PC-3 (cell line): ENCODE data around the gene LRRC47. TPM values are rescaled to one million over a fixed set of nuclear protein-coding genes. Genes with fewer than 3 reads are reported as not detected.

Experiments
- ATAC-seq: fragments of 200-7000 bp; cut with Tn5 transposase; 2 replicates; pipeline ENCODE4 v1.9.1; 2020; ENCODE audit warnings: mild to moderate bottlenecking, moderate library complexity
- BruUV-seq: library from RNA; stranded (reverse); fragments of 400-500 nt; replicated peaks from 2 replicates; lab custom pipeline; 2021; lab: Mats Ljungman, UMichigan
- CTCF ChIA-PET: fragments of 300-600 bp; sonication (Branson Sonifier 250); formaldehyde crosslinking; loops from one replicate; lab custom pipeline; 2022; ENCODE audit warnings: antibody characterized with exemption; lab: Charles Lee
- POLR2A ChIA-PET: fragments of 300-600 bp; sonication (Branson Sonifier 250); formaldehyde crosslinking; loops from one replicate; lab custom pipeline; 2022; ENCODE audit warnings: antibody characterized with exemption; ENCODE audit not compliant: unreplicated experiment; lab: Charles Lee
- DNase-seq: peaks from one replicate; pipeline ENCODE4 v3.0.0-alpha.2; 2015
- H2AFZ ChIP-seq: fragments of 300-600 bp; sonication (generic); 2 replicates; pipeline ENCODE4 v1.6.0; 2016; ENCODE audit warnings: antibody characterized with exemption, low read length
- H3F3A ChIP-seq: fragments of 300-600 bp; sonication (generic); one replicate; pipeline ENCODE4 v1.6.0; 2017; ENCODE audit warnings: antibody characterized with exemption, low read length, control low read depth, mild to moderate bottlenecking; ENCODE audit not compliant: unreplicated experiment
- H3K27ac ChIP-seq: fragments of 300-600 bp; sonication (generic); 2 replicates; pipeline ENCODE4 v1.5.1; 2016; ENCODE audit warnings: mild to moderate bottlenecking, low read length
- H3K27me3 ChIP-seq: fragments of 300-600 bp; sonication (generic); 2 replicates; pipeline ENCODE4 v1.6.1; 2016; ENCODE audit warnings: low read length, mixed read lengths
- H3K36me3 ChIP-seq: fragments of 300-600 bp; sonication (generic); 2 replicates; pipeline ENCODE4 v1.6.1; 2016; ENCODE audit warnings: low read depth, mixed run types, low read length, mixed read lengths
- H3K4me1 ChIP-seq: fragments of 300-600 bp; sonication (generic); 2 replicates; pipeline ENCODE4 v1.5.1; 2016; ENCODE audit warnings: low read length; ENCODE audit not compliant: insufficient read depth
- H3K4me2 ChIP-seq: fragments of 300-600 bp; sonication (generic); 2 replicates; pipeline ENCODE4 v1.6.0; 2016; ENCODE audit warnings: low read length
- H3K4me3 ChIP-seq: fragments of 300-600 bp; sonication (generic); 2 replicates; pipeline ENCODE4 v1.5.1; 2016; ENCODE audit warnings: mild to moderate bottlenecking, low read length, mixed read lengths
- H3K79me2 ChIP-seq: fragments of 300-600 bp; sonication (generic); 2 replicates; pipeline ENCODE4 v1.6.1; 2017; ENCODE audit warnings: low read length, mixed read lengths
- H3K9ac ChIP-seq: fragments of 300-600 bp; sonication (generic); 2 replicates; pipeline ENCODE4 v1.6.0; 2016; ENCODE audit warnings: mild to moderate bottlenecking, low read length
- H3K9me2 ChIP-seq: fragments of 300-600 bp; sonication (generic); replicated peaks from 2 replicates; pipeline ENCODE4 v1.6.1; 2016; ENCODE audit warnings: mixed run types, low read length, mixed read lengths
- H3K9me3 ChIP-seq: fragments of 300-600 bp; sonication (generic); 2 replicates; pipeline ENCODE4 v1.6.1; 2016; ENCODE audit warnings: low read length, mixed read lengths
- H4K20me1 ChIP-seq: fragments of 300-600 bp; sonication (generic); 2 replicates; pipeline ENCODE4 v1.6.1; 2016; ENCODE audit warnings: low read length, mixed read lengths
- CTCF ChIP-seq: fragments of 300-600 bp; sonication (generic); conservative IDR thresholded peaks from 2 replicates; pipeline ENCODE4 v1.5.1; 2017; ENCODE audit warnings: antibody characterized with exemption, low read depth, mild to moderate bottlenecking, low read length
- EZH2 ChIP-seq: fragments of 300-600 bp; sonication (generic); IDR thresholded peaks from one replicate; pipeline ENCODE4 v1.6.1; 2017; ENCODE audit warnings: antibody characterized with exemption, mild to moderate bottlenecking, low read length; ENCODE audit not compliant: unreplicated experiment
- EZH2phosphoT487 ChIP-seq: fragments of 300-600 bp; sonication (generic); IDR thresholded peaks from 2 replicates; pipeline ENCODE4 v1.6.1; 2018; ENCODE audit warnings: mild to moderate bottlenecking, antibody characterized with exemption, low read length, borderline replicate concordance
- intact Hi-C: fragments of 100-400 bp; cut with micrococcal nuclease; formaldehyde crosslinking; loops from 2 replicates; pipeline ENCODE4 v1.9.0; 2023
- total RNA-seq: library from RNA; depleted of rRNA; stranded (reverse); fragments of >200 nt; gene quantifications from 2 replicates; pipeline ENCODE4 v1.2.3, GENCODE V29; 2014

LRRC47 gene
- total RNA-seq, 1 experiment from 2014 or later, result 77.4 TPM

GRCh38 chr1:3745590-3746381 is 50.5 kb downstream of the LRRC47 start:
- H3K4me2 ChIP-seq, result peak overlapping the region; percentile 96
- intact Hi-C loops, result loop anchor here (2.0 kb wide), 1 partner anchor 51 kb away; the partner anchor contains the start of gene LRRC47
- BruUV-seq, result TSS peak; percentile 36
- ATAC-seq, result peak; percentile 11
- peaks cover 41% of the 10 kb centered on the region for H3K79me2 ChIP-seq
- peaks cover 31% of the 10 kb centered on the region for H3K4me1 ChIP-seq
- H3K27me3 ChIP-seq, result peaks cover 11% of the 10 kb centered on the region
- H4K20me1 ChIP-seq, result peaks cover 22% of the 10 kb centered on the region; the same call in 1 of the 2 replicates
- TF ChIP-seq EZH2phosphoT487 (no peak), CTCF (no peak), EZH2 (no peak)
- H3F3A ChIP-seq, result no peaks in the 10 kb centered on the region
- H3K9me2 ChIP-seq, result no peaks in the 10 kb centered on the region
- H3K9ac ChIP-seq, result no peak overlapping the region; the same call in 1 of the 2 replicates
- DNase-seq, result no peak
- ChIA-PET CTCF (no interaction called here), POLR2A (no interaction called here)
- H2AFZ ChIP-seq, result peak overlapping the region; percentile 76
- no peaks in the 10 kb centered on the region for H3K9me3 ChIP-seq
- peaks cover 14% of the 10 kb centered on the region; the same call in 1 of the 2 replicates for H3K36me3 ChIP-seq
- H3K4me3 ChIP-seq, result peak overlapping the region; percentile 87
- no peak overlapping the region for H3K27ac ChIP-seq

DNA sequence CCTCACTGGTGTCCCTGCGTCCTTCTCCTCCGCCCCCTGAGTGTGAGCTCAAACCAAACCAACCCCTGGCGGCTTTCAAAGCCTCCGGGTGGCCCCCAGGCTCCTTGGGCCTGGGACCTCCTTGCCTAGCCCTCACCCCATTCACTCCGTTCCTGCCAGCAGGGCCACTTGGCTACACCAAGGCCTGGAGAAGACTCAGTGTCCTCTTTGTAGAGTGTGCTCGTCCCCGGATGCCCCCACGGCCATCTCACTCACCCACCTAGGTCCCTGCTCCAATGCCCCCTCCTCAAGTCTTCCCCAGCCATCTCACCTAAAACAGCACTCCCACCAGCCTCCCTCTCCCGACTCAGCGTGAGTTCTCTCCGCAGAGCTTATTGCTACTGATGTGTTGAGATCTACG is 51.2 kb downstream of the LRRC47 start:
- CTCF ChIA-PET, result no interaction called here
- Histone ChIP-seq H4K20me1 (peaks cover 22% of the 10 kb centered on the region; the same call in 1 of the 2 replicates), H3K9ac (no peak overlapping the region), H3K4me3 (peak overlapping the region; percentile 87; the same call in 1 of the 2 replicates), H3K79me2 (peaks cover 41% of the 10 kb centered on the region), H3K9me2 (no peaks in the 10 kb centered on the region), H3K4me1 (peaks cover 31% of the 10 kb centered on the region), H3K9me3 (no peaks in the 10 kb centered on the region), H2AFZ (no peak overlapping the region), H3K27ac (no peak overlapping the region), H3K27me3 (peaks cover 4% of the 10 kb centered on the region), H3K36me3 (peaks cover 15% of the 10 kb centered on the region; the same call in 1 of the 2 replicates), H3F3A (no peaks in the 10 kb centered on the region), H3K4me2 (peak overlapping the region; percentile 96)
- intact Hi-C loops, result no loop called here
- ATAC-seq (no peak), DNase-seq (no peak)
- POLR2A ChIA-PET, result no interaction called here
- no TSS peak for BruUV-seq
- no peak for TF ChIP-seq EZH2phosphoT487
- TF ChIP-seq CTCF, result no peak
- TF ChIP-seq EZH2, result no peak

GRCh38 chr1:3744646-3745045 is 51.7 kb downstream of the LRRC47 start:
- intact Hi-C loops, result no loop called here
- no peak for ATAC-seq
- CTCF ChIA-PET, result no interaction called here

More at GRCh38 chr1:3744646-3745045, 51.7 kb downstream of the LRRC47 start:
- peak overlapping the region; percentile 96 for H3K4me2 ChIP-seq
- no peak for DNase-seq
- H4K20me1 ChIP-seq, result peaks cover 22% of the 10 kb centered on the region; the same call in 1 of the 2 replicates
- BruUV-seq, result no TSS peak
- POLR2A ChIA-PET, result interaction anchor here (0.5 kb wide), 1 partner anchor 20 kb away, joined by 3 read pairs; no protein-coding TSS in a partner anchor
- H3K79me2 ChIP-seq, result peaks cover 41% of the 10 kb centered on the region
- H3K9me3 ChIP-seq, result no peaks in the 10 kb centered on the region
- no peak overlapping the region for H2AFZ ChIP-seq
- H3K9me2 ChIP-seq, result no peaks in the 10 kb centered on the region
- no peak overlapping the region for H3K27ac ChIP-seq
- H3F3A ChIP-seq, result no peaks in the 10 kb centered on the region
- peaks cover 31% of the 10 kb centered on the region for H3K4me1 ChIP-seq
- TF ChIP-seq EZH2phosphoT487 (no peak), EZH2 (no peak), CTCF (no peak)
- peak overlapping the region; percentile 87; the same call in 1 of the 2 replicates for H3K4me3 ChIP-seq
- peaks cover 18% of the 10 kb centered on the region; the same call in 1 of the 2 replicates for H3K36me3 ChIP-seq
- H3K9ac ChIP-seq, result no peak overlapping the region
- 0 out of 2 replicates have a peak, but pooled peaks cover 3% of the 10 kb centered on the region for H3K27me3 ChIP-seq
